ENCODE measurements around the gene NRTN. TPM values are rescaled to one million over a fixed set of nuclear protein-coding genes. Genes with fewer than 3 reads are reported as not detected.

NRTN gene
- total and polyA plus RNA-seq, 2 of the 13 experiments (the other 11 are each of a cell fraction or from before 2014, with no cell fraction given): 4.1 to 5.3 TPM

DNA sequence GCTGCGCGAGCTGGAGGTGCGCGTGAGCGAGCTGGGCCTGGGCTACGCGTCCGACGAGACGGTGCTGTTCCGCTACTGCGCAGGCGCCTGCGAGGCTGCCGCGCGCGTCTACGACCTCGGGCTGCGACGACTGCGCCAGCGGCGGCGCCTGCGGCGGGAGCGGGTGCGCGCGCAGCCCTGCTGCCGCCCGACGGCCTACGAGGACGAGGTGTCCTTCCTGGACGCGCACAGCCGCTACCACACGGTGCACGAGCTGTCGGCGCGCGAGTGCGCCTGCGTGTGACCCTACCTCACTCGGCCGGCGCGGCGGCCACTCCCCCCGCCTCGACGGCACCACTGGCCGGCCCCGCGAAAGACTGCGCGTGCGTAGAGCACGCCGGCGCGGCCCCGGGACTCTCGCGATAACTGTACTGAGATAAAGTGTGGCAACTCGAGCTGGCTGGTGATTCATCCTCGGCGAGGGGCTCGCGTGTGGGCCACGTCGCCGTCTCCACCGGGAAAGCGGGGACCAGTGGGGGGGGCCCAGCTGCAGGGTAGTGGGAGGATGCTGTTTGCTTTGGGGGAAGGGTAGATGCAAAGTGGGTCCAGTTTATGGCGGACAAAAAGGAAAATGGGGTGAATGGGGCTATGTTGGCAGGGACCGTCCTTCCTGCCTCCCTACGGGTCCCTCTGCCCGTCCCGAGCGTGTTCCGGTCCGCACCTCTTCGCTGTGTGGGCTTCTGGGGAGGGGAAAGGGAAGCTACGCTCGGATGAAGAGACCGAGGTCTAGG is 23.2 kb downstream of the NRTN start (continued):
- TF ChIP-seq CBX2 (IDR thresholded peaks at IDR 0.05; ENCODE audit: low read depth, low read length): no peak
- TF ChIP-seq CBX2 (CRISPR knock-in tag; IDR thresholded peaks at IDR 0.05; ENCODE audit: low read depth): no peak
- no peak for TF ChIP-seq SYNCRIP (IDR thresholded peaks at IDR 0.05; ENCODE audit: insufficient read depth, low read depth, low read length)
- TF ChIP-seq CENPT (CRISPR knock-in tag; IDR thresholded peaks at IDR 0.05; ENCODE audit: low read depth): no peak; the same call in 1 of the 2 replicates
- TF ChIP-seq, protein P1, sequence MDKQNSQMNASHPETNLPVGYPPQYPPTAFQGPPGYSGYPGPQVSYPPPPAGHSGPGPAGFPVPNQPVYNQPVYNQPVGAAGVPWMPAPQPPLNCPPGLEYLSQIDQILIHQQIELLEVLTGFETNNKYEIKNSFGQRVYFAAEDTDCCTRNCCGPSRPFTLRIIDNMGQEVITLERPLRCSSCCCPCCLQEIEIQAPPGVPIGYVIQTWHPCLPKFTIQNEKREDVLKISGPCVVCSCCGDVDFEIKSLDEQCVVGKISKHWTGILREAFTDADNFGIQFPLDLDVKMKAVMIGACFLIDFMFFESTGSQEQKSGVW (CRISPR knock-in tag; IDR thresholded peaks at IDR 0.05; ENCODE audit: borderline replicate concordance): no peak
- TF ChIP-seq CBFB (CRISPR knock-in tag; IDR thresholded peaks at IDR 0.05): peak; percentile 18; the same call in 1 of the 2 replicates
- no peak for TF ChIP-seq STAT5B (CRISPR knock-in tag; IDR thresholded peaks at IDR 0.05)
- TF ChIP-seq ZNF567 (CRISPR knock-in tag; IDR thresholded peaks at IDR 0.05; ENCODE audit: borderline replicate concordance): 0 out of 2 replicates have a peak, but pooled peaks have one; percentile 28
- no peak for TF ChIP-seq XBP1 (CRISPR knock-in tag; IDR thresholded peaks at IDR 0.05)
- TF ChIP-seq, protein P2, sequence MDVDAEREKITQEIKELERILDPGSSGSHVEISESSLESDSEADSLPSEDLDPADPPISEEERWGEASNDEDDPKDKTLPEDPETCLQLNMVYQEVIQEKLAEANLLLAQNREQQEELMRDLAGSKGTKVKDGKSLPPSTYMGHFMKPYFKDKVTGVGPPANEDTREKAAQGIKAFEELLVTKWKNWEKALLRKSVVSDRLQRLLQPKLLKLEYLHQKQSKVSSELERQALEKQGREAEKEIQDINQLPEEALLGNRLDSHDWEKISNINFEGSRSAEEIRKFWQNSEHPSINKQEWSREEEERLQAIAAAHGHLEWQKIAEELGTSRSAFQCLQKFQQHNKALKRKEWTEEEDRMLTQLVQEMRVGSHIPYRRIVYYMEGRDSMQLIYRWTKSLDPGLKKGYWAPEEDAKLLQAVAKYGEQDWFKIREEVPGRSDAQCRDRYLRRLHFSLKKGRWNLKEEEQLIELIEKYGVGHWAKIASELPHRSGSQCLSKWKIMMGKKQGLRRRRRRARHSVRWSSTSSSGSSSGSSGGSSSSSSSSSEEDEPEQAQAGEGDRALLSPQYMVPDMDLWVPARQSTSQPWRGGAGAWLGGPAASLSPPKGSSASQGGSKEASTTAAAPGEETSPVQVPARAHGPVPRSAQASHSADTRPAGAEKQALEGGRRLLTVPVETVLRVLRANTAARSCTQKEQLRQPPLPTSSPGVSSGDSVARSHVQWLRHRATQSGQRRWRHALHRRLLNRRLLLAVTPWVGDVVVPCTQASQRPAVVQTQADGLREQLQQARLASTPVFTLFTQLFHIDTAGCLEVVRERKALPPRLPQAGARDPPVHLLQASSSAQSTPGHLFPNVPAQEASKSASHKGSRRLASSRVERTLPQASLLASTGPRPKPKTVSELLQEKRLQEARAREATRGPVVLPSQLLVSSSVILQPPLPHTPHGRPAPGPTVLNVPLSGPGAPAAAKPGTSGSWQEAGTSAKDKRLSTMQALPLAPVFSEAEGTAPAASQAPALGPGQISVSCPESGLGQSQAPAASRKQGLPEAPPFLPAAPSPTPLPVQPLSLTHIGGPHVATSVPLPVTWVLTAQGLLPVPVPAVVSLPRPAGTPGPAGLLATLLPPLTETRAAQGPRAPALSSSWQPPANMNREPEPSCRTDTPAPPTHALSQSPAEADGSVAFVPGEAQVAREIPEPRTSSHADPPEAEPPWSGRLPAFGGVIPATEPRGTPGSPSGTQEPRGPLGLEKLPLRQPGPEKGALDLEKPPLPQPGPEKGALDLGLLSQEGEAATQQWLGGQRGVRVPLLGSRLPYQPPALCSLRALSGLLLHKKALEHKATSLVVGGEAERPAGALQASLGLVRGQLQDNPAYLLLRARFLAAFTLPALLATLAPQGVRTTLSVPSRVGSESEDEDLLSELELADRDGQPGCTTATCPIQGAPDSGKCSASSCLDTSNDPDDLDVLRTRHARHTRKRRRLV (CRISPR knock-in tag; IDR thresholded peaks at IDR 0.05): peak; percentile 85; the same call in 1 of the 2 replicates
- no peak for TF ChIP-seq U2AF2 (IDR thresholded peaks at IDR 0.05; ENCODE audit: low read depth, low read length)
- no peak for TF ChIP-seq KLF12 (CRISPR knock-in tag; IDR thresholded peaks at IDR 0.05; ENCODE audit: borderline replicate concordance)
- TF ChIP-seq HNF4G (IDR thresholded peaks at IDR 0.05; ENCODE audit: borderline replicate concordance, low read depth, low read length): peak; percentile 23; the same call in 1 of the 2 replicates
- TF ChIP-seq HNF4G (CRISPR knock-in tag; IDR thresholded peaks at IDR 0.05; ENCODE audit: borderline replicate concordance, low read depth): peak; percentile 39; the same call in 1 of the 2 replicates
- peak; percentile 77 for TF ChIP-seq ZNF333 (CRISPR knock-in tag; IDR thresholded peaks at IDR 0.05; ENCODE audit: borderline replicate concordance)
- no peak for TF ChIP-seq RBAK (CRISPR knock-in tag; IDR thresholded peaks at IDR 0.05)
- TF ChIP-seq PLRG1 (conservative IDR thresholded peaks at IDR 0.05): no peak
- TF ChIP-seq JDP2 (CRISPR knock-in tag; IDR thresholded peaks at IDR 0.05; ENCODE audit: borderline replicate concordance): no peak
- peak; percentile 90 for TF ChIP-seq ZNF329 (CRISPR knock-in tag; IDR thresholded peaks at IDR 0.05; ENCODE audit: low read depth)
- TF ChIP-seq HHEX (CRISPR knock-in tag; IDR thresholded peaks at IDR 0.05): no peak
- peak; percentile 98 for TF ChIP-seq DR1 (CRISPR knock-in tag; IDR thresholded peaks at IDR 0.05)
- peak; percentile 90; the same call in 1 of the 2 replicates for TF ChIP-seq ZNF44 (CRISPR knock-in tag; IDR thresholded peaks at IDR 0.05)
- no peak for TF ChIP-seq ZSCAN29 (CRISPR knock-in tag; conservative IDR thresholded peaks at IDR 0.05)
- peak; percentile 96 for TF ChIP-seq ZSCAN31 (CRISPR knock-in tag; IDR thresholded peaks at IDR 0.05; ENCODE audit: low read depth)
- no peak for TF ChIP-seq GABPA (IDR thresholded peaks at IDR 0.05; ENCODE audit: low read depth, low read length)
- TF ChIP-seq GABPA (CRISPR knock-in tag; IDR thresholded peaks at IDR 0.05; ENCODE audit: low read depth): no peak
- TF ChIP-seq ZMYM2 (CRISPR knock-in tag; IDR thresholded peaks at IDR 0.05): peak; percentile 95
